ENCODE data around the gene RSAD2. TPM values are rescaled to one million over a fixed set of nuclear protein-coding genes. Genes with fewer than 3 reads are reported as not detected.

Gene RSAD2
- polyA plus RNA-seq, 1 donor (not counting 4 experiments of a cell fraction or from before 2014, with no cell fraction given): 1.7 TPM

GRCh38 chr2:6927186-6927585, 49.6 kb downstream of the RSAD2 start:
- no peak overlapping the region for H3K4me3 ChIP-seq (ENCODE audit: control insufficient read depth in 2 of 3, extremely low read depth in 1 of 3, insufficient read depth in 2 of 3, low read depth in 1 of 3, low read length in 3 of 3)
- H3K27me3 ChIP-seq (ENCODE audit: control insufficient read depth, extremely low read depth, insufficient read depth, low read length): no peaks in the 10 kb centered on the region
- no peaks in the 10 kb centered on the region for H3K36me3 ChIP-seq (ENCODE audit: control insufficient read depth in 2 of 2, extremely low read depth in 1 of 2, insufficient read depth in 2 of 2, low read length in 2 of 2)
- dilution Hi-C loops (cut with MboI; ENCODE audit: extremely low pct_ligation_motif_present, low sequenced_read_pairs): no loop called here
- no peak overlapping the region for H2AFZ ChIP-seq (ENCODE audit: control insufficient read depth, low read length)
- no peak overlapping the region for H3K27ac ChIP-seq (ENCODE audit: control insufficient read depth, insufficient read depth, low read length)
- H3K4me1 ChIP-seq (ENCODE audit: control insufficient read depth, extremely low read depth, insufficient read depth, low read length): no peaks in the 10 kb centered on the region
- no peaks in the 10 kb centered on the region for H3K9me3 ChIP-seq (ENCODE audit: control insufficient read depth, low read depth, low read length)
- H3K9ac ChIP-seq (ENCODE audit: control insufficient read depth, extremely low read depth, insufficient read depth, low read length): no peak overlapping the region
- H3K9me1 ChIP-seq (ENCODE audit: control insufficient read depth, extremely low read depth, insufficient read depth, low read length): no peaks in the 10 kb centered on the region
- H3K79me2 ChIP-seq (ENCODE audit: control insufficient read depth, insufficient read depth, low read length): no peaks in the 10 kb centered on the region
- no peak overlapping the region for H3K4me2 ChIP-seq (ENCODE audit: control insufficient read depth, extremely low read depth, insufficient read depth, low read depth, low read length)
- DNase-seq (ENCODE audit: low read depth, low spot score) (no peak), FAIRE-seq (no peak)
- H4K20me1 ChIP-seq (ENCODE audit: control insufficient read depth, extremely low read depth, insufficient read depth, low read length): no peaks in the 10 kb centered on the region
- no peak for TF ChIP-seq EZH2 (IDR thresholded peaks at IDR 0.05; ENCODE audit: low read length)
- TF ChIP-seq, protein P1, sequence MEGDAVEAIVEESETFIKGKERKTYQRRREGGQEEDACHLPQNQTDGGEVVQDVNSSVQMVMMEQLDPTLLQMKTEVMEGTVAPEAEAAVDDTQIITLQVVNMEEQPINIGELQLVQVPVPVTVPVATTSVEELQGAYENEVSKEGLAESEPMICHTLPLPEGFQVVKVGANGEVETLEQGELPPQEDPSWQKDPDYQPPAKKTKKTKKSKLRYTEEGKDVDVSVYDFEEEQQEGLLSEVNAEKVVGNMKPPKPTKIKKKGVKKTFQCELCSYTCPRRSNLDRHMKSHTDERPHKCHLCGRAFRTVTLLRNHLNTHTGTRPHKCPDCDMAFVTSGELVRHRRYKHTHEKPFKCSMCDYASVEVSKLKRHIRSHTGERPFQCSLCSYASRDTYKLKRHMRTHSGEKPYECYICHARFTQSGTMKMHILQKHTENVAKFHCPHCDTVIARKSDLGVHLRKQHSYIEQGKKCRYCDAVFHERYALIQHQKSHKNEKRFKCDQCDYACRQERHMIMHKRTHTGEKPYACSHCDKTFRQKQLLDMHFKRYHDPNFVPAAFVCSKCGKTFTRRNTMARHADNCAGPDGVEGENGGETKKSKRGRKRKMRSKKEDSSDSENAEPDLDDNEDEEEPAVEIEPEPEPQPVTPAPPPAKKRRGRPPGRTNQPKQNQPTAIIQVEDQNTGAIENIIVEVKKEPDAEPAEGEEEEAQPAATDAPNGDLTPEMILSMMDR (optimal IDR thresholded peaks at IDR 0.05 in 1 of 3, IDR thresholded peaks at IDR 0.05 in 1 of 3, conservative IDR thresholded peaks at IDR 0.05 in 1 of 3; ENCODE audit: extremely low read depth in 1 of 3, insufficient read depth in 2 of 3, low read length in 3 of 3): no peak

GRCh38 chr2:6927753-6928152, 50.2 kb downstream of the RSAD2 start:
- Histone ChIP-seq H4K20me1 (ENCODE audit: control insufficient read depth, extremely low read depth, insufficient read depth, low read length) (no peaks in the 10 kb centered on the region), H2AFZ (ENCODE audit: control insufficient read depth, low read length) (no peak overlapping the region), H3K27ac (ENCODE audit: control insufficient read depth, insufficient read depth, low read length) (no peak overlapping the region), H3K27me3 (ENCODE audit: control insufficient read depth, extremely low read depth, insufficient read depth, low read length) (no peaks in the 10 kb centered on the region), H3K79me2 (ENCODE audit: control insufficient read depth, insufficient read depth, low read length) (no peaks in the 10 kb centered on the region), H3K9ac (ENCODE audit: control insufficient read depth, extremely low read depth, insufficient read depth, low read length) (no peak overlapping the region), H3K9me1 (ENCODE audit: control insufficient read depth, extremely low read depth, insufficient read depth, low read length) (no peaks in the 10 kb centered on the region), H3K9me3 (ENCODE audit: control insufficient read depth, low read depth, low read length) (no peaks in the 10 kb centered on the region), H3K4me2 (ENCODE audit: control insufficient read depth, extremely low read depth, insufficient read depth, low read depth, low read length) (no peak overlapping the region), H3K4me1 (ENCODE audit: control insufficient read depth, extremely low read depth, insufficient read depth, low read length) (no peaks in the 10 kb centered on the region), H3K4me3 (ENCODE audit: control insufficient read depth in 2 of 3, extremely low read depth in 1 of 3, insufficient read depth in 2 of 3, low read depth in 1 of 3, low read length in 3 of 3) (no peak overlapping the region), H3K36me3 (ENCODE audit: control insufficient read depth in 2 of 2, extremely low read depth in 1 of 2, insufficient read depth in 2 of 2, low read length in 2 of 2) (no peaks in the 10 kb centered on the region)
- FAIRE-seq (no peak), DNase-seq (ENCODE audit: low read depth, low spot score) (no peak)
- dilution Hi-C loops (cut with MboI; ENCODE audit: extremely low pct_ligation_motif_present, low sequenced_read_pairs): no loop called here
- TF ChIP-seq, protein P1 (optimal IDR thresholded peaks at IDR 0.05 in 1 of 3, IDR thresholded peaks at IDR 0.05 in 1 of 3, conservative IDR thresholded peaks at IDR 0.05 in 1 of 3; ENCODE audit: extremely low read depth in 1 of 3, insufficient read depth in 2 of 3, low read length in 3 of 3): no peak
- no peak for TF ChIP-seq EZH2 (IDR thresholded peaks at IDR 0.05; ENCODE audit: low read length)

Data from keratinocyte (primary cell).